ENCODE measurements around the gene EZR. TPM values are rescaled to one million over a fixed set of nuclear protein-coding genes. Genes with fewer than 3 reads are reported as not detected.

EZR gene
- total and polyA plus RNA-seq, 8 donors = 69.5 to 317 (median 218) TPM

GRCh38 chr6:158743033-158743651 lies 76.0 kb downstream of the EZR start:
- no peak overlapping the region for H3K27ac ChIP-seq
- no peaks in the 10 kb centered on the region for H3K27me3 ChIP-seq
- no peaks in the 10 kb centered on the region for H3K4me1 ChIP-seq
- TF ChIP-seq POLR2AphosphoS5 (IDR thresholded peaks at IDR 0.05) = no peak
- TF ChIP-seq EP300 (IDR thresholded peaks at IDR 0.05) = no peak
- TF ChIP-seq POLR2A (IDR thresholded peaks at IDR 0.05) = no peak
- TF ChIP-seq CTCF (IDR thresholded peaks at IDR 0.05) = no peak
- H3K9me3 ChIP-seq = peaks cover 0 to 8% (median 2%) of the 10 kb centered on the region in 4 donors
- intact Hi-C loops (cut with DNase I; ENCODE audit: low total_unique reads) = no loop called here
- peaks cover 0 to 9% (median 4%) of the 10 kb centered on the region in 4 donors for H3K36me3 ChIP-seq
- 76 to 91% (median 83%) methylated on average over 6 of the region's 6 CpGs for WGBS, 5 donors
- no peak overlapping the region for H3K4me3 ChIP-seq
- DNase-seq = no peak

- no peak for DNase-seq
- 91 to 100% (median 97%) methylated on average over 1 of the region's 1 CpG for WGBS, 5 donors
- no peak overlapping the region for H3K27ac ChIP-seq
- peaks cover 0 to 4% (median 2%) of the 10 kb centered on the region in 4 donors for H3K36me3 ChIP-seq
- TF ChIP-seq POLR2A (IDR thresholded peaks at IDR 0.05) (no peak), EP300 (IDR thresholded peaks at IDR 0.05) (no peak), CTCF (IDR thresholded peaks at IDR 0.05) (no peak), POLR2AphosphoS5 (IDR thresholded peaks at IDR 0.05) (no peak)
- H3K9me3 ChIP-seq = peaks cover 0 to 8% (median 3%) of the 10 kb centered on the region in 4 donors
- H3K27me3 ChIP-seq = no peaks in the 10 kb centered on the region
- no peak overlapping the region for H3K4me3 ChIP-seq
- intact Hi-C loops (cut with DNase I; ENCODE audit: low total_unique reads) = no loop called here
- no peaks in the 10 kb centered on the region for H3K4me1 ChIP-seq
Measured at GRCh38 chr6:158739673-158740072, 79.5 kb downstream of the EZR start.

- H3K4me1 ChIP-seq = no peaks in the 10 kb centered on the region
- no peak overlapping the region for H3K27ac ChIP-seq
- H3K27me3 ChIP-seq = no peaks in the 10 kb centered on the region
- DNase-seq = no peak
- peaks cover 0 to 21% (median 12%) of the 10 kb centered on the region in 4 donors for H3K9me3 ChIP-seq
- H3K36me3 ChIP-seq = peaks cover 0 to 6% (median 4%) of the 10 kb centered on the region in 4 donors
- 74 to 89% (median 87%) methylated on average over 8 to 12 of the region's 12 CpGs for whole genome bisulfite sequencing, 5 donors
- intact Hi-C loops (cut with DNase I; ENCODE audit: low total_unique reads) = no loop called here
- TF ChIP-seq POLR2AphosphoS5 (IDR thresholded peaks at IDR 0.05) (no peak), CTCF (IDR thresholded peaks at IDR 0.05) (no peak), EP300 (IDR thresholded peaks at IDR 0.05) (no peak), POLR2A (IDR thresholded peaks at IDR 0.05) (no peak)
- no peak overlapping the region for H3K4me3 ChIP-seq
Measured at GRCh38 chr6:158737710-158738615, 81.2 kb downstream of the EZR start.

- Histone ChIP-seq H3K9me3 (peaks cover 0 to 21% (median 12%) of the 10 kb centered on the region in 4 donors), H3K36me3 (peaks cover 0 to 6% (median 2%) of the 10 kb centered on the region in 4 donors), H3K4me3 (no peak overlapping the region), H3K4me1 (no peaks in the 10 kb centered on the region), H3K27ac (no peak overlapping the region), H3K27me3 (no peaks in the 10 kb centered on the region)
- WGBS, 5 donors = 88 to 97% (median 92%) methylated on average over 3 of the region's 3 CpGs
- TF ChIP-seq POLR2A (IDR thresholded peaks at IDR 0.05) (no peak), EP300 (IDR thresholded peaks at IDR 0.05) (no peak), POLR2AphosphoS5 (IDR thresholded peaks at IDR 0.05) (no peak), CTCF (IDR thresholded peaks at IDR 0.05) (no peak)
- no peak for DNase-seq
- intact Hi-C loops (cut with DNase I; ENCODE audit: low total_unique reads) = no loop called here
Measured at GRCh38 chr6:158737082-158737709, 82.0 kb downstream of the EZR start.
